ENCODE results near the gene PCNT.

- TF ChIP-seq MAX (IDR thresholded peaks at IDR 0.05; ENCODE audit: low read depth, low read length) (no peak), CHD4 (IDR thresholded peaks at IDR 0.05) (no peak), HDAC6 (IDR thresholded peaks at IDR 0.05; ENCODE audit: unreplicated experiment) (no peak), GATAD2B (conservative IDR thresholded peaks at IDR 0.05; ENCODE audit: low read depth) (no peak), ATF3 (IDR thresholded peaks at IDR 0.05; ENCODE audit: borderline replicate concordance, extremely low read depth, low read depth, low read length) (no peak), POLR2AphosphoS5 (IDR thresholded peaks at IDR 0.05; ENCODE audit: low read length) (no peak), POLR2A (IDR thresholded peaks at IDR 0.05; ENCODE audit: low read depth, low read length) (no peak)
- TF ChIP-seq, protein P1, sequence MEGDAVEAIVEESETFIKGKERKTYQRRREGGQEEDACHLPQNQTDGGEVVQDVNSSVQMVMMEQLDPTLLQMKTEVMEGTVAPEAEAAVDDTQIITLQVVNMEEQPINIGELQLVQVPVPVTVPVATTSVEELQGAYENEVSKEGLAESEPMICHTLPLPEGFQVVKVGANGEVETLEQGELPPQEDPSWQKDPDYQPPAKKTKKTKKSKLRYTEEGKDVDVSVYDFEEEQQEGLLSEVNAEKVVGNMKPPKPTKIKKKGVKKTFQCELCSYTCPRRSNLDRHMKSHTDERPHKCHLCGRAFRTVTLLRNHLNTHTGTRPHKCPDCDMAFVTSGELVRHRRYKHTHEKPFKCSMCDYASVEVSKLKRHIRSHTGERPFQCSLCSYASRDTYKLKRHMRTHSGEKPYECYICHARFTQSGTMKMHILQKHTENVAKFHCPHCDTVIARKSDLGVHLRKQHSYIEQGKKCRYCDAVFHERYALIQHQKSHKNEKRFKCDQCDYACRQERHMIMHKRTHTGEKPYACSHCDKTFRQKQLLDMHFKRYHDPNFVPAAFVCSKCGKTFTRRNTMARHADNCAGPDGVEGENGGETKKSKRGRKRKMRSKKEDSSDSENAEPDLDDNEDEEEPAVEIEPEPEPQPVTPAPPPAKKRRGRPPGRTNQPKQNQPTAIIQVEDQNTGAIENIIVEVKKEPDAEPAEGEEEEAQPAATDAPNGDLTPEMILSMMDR (IDR thresholded peaks at IDR 0.05 in 2 of 3, conservative IDR thresholded peaks at IDR 0.05 in 1 of 3; ENCODE audit: control insufficient read depth in 2 of 3, extremely low read depth in 1 of 3, insufficient read depth in 1 of 3, low read depth in 3 of 3, low read length in 3 of 3) = no peak
Observed at GRCh38 chr21:46482225-46482845, 158.4 kb downstream of the PCNT start.
